Cerebellar nuclear complex (tissue), 1 donor: Measurements from ENCODE around the gene RPL12.

Source experiments
- DNase-seq, 2 experiments: peaks; one replicate each; lab custom pipeline; 2025; lab: John Stamatoyannopoulos, UW

The RPL12 gene

DNA sequence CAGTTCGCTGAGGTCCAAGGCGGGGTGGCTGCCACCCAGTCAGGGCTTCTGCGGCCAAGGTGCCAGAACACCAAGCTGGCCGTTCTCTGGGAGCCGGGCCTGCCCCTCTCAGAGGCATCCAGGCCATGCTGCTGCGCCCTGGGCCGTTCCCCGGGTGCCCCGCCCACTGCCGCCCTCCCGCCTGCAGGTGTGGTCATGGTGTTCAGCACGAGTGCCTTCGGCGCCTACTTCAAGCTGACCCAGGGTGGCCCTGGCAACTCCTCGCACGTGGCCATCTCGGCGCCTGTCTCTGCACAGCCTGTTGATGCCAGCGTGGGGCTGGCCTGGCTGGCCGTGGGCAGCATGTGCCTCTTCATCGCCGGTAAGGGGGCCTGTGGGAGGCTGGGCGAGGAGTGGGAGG is 46.6 kb downstream of the RPL12 start:
- no peak for DNase-seq

DNA sequence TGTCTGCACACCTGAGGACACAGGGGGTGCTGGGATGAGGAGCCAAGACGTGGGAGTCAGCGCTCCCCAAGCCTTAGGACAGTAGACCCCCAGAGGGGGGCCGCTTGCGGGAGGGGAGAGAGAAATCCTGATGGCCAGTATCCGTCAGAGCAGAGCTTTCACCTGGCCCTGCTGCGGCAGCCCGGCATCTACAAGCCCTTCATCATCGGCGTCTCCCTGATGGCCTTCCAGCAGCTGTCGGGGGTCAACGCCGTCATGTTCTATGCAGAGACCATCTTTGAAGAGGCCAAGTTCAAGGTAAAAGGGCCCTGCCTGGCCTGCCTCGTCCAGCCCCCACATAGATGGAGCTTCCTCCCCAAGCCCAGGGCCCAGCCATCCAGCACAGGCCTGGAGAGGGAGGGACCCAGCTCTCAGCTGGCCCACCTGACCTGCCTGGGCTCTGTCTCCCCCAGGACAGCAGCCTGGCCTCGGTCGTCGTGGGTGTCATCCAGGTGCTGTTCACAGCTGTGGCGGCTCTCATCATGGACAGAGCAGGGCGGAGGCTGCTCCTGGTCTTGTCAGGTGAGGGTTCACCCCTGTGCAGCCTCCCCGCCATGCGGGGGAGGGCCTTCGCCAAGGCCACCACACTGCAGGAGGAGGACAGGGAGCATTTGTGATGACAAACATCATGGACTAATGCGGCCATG is 47.6 kb downstream of the RPL12 start:
- DNase-seq = no peak

DNA sequence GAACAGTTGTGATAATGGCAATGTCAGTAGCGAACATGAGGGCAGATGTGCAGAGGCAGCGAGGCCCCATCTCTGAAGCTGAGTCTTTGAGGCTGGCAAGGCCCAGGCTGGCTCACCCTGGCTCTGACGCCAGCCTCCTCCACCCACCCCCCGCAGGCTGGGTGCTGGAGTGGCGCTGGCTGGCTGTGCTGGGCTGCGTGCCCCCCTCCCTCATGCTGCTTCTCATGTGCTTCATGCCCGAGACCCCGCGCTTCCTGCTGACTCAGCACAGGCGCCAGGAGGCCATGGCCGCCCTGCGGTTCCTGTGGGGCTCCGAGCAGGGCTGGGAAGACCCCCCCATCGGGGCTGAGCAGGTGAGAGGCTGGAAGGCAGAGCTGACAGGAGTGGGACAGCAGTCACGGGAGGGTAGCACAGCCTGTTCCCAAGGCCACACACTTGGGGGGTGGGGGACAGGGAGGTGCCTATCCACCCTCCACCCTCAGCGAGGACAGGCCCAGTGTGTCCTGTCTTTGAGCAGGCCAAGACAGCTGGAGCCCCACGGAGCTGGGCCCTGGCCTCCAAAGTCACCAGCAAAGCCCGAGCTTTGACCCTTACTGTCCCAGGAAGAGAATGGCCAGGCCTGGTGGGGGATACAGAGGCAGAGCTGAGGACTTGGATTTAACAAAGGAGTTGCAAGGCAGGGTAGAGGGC is 48.7 kb downstream of the RPL12 start:
- DNase-seq = no peak

DNA sequence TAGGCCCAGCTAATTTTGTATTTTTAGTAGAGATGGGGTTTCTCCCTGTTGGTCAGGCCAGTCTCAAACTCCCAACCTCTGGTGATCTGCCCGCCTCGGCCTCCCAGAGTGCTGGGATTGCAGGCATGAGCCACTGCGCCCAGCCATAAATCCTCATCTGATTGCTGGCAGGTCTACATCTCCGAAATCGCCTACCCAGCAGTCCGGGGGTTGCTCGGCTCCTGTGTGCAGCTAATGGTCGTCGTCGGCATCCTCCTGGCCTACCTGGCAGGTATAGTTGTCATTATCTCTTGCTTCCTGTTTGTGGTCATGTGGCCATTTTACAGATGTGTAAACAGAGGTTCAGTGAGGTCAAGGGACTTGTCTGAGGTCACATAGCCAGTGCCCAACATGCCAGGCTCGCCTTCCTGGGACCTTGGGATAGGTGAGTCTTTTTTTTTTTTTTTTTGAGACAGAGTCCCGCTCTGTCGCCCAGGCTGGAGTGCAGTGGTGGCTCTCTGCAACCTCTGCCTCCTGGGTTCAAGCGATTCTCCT is 51.4 kb downstream of the RPL12 start:
- no peak for DNase-seq

DNA sequence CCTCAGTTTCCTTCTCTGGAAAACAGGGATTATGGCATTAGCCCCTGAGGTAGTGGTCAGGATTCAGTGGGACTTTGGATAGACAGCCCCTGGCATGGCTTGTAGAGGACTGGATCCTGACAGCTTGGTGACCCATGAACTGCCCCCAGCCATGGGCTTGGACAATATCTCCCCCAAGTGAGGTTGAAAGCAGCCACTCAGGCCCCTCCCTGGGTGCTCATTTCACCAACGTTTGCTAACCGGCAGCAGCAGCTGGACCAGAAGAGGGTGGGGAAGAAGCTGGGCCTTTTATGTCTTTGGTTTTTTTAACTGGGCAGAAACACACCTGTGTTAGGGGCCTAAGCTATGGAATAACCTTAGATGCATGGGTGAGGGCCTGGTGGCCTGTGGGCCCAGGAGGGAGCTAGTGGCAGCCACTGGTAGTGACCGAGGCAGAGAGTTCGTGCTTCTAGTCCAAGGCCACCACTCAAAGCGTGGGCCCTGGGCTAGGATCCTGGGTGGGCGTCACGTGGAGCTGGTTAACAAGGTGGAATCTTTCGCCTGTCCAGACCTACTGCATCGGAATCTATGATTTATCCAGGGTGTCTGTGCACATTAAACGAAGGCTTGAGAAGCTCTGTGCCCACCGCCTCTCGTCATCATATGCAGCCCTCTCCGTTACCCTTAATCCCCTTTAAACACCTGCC is 52.3 kb downstream of the RPL12 start:
- DNase-seq = no peak

DNA sequence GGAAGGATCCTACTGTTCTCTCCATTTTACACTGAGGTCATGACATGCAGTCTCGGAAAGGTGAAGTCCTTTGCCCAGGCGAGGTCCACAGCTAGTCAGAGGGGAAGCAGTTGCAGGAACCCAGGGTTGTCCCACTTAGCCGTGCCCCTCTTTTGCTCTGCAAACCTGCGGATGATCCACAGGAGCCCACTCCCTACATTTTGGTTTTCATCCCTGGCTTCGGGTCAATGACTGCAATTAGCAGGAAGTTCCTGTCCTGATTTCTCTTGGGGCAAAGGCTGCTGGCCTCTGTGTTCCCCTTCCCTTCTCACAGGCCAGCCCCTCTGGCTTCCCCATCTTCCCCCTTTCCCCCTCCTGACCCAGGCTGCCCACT is 52.9 kb downstream of the RPL12 start:
- DNase-seq = no peak
